Activated naive CD4-positive, alpha-beta T cell (primary cell): ENCODE measurements around the gene TFAP2A.

Experiments
- DNase-seq, 4 experiments: peaks; one replicate each; lab custom pipeline; 2025; lab: John Stamatoyannopoulos, UW

Gene TFAP2A

DNA sequence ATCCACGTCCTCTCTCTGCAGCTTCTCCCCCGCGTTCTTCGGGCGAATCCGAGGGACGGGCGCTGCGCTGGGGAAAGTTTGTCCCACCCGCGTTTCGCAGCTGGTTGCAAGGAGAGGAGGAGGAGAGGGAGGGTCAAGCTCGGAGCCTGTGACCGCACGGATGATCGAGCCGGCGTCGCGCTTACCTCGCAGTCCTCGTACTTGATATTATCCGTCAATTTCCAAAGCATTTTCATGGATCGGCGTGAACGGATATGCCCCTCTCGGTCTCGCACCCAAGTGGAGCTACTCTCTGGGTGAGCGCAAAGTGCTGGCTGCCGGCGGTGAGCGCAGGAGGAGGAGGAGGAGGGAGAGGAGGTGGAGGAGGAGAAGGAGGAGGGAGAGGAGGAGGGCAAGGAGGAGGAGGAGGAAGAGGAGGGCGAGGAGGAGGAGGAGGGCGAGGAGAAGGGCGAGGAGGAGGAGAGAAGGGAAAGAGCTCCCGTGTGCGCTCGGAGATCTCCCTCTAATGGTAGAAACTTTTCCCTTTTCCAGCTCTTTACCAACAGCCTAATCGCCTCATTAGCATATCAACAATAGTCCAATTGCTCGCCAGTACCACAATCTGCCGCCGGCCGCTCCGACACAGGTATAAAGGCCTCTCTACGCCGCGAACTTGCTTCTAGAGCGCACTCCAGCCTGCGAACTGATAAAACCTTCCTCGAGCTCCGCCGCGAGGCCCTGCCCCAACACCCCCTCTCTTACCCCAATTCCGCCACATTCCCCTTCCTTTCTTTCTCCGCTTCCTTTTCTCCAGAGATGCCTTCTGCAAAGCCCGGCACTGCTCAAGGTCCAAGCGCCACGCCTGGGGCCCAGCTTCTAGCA lies at the start of gene TFAP2A:
TSS of gene TFAP2A (minus strand) at position 319 of the 861 bp plus-strand sequence. CDS start at position 236, 83 bp downstream.
- DNase-seq, result no peak

- no peak for DNase-seq
Observed at GRCh38 chr6:10463491-10464481, 48.9 kb upstream of the TFAP2A start.

DNA sequence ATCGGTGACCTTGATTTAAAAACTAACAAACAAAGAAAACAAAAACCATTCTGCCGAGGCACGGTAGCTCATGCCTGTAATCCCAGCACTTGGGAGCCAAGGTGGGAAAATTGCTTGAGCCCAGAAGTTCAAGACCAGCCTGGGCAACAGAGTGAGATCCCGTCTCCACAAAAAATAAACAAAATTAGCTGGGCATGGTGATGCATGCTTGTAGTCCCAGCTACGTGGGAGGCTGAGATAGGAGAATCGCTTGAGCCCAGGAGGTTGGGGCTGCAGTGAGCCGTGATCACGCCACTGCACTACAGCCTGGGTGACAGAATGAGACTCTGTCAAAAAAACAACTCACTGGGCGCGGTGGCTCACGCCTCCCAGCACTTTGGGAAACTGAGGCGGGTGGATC lies 48.2 kb upstream of the TFAP2A start:
- DNase-seq, result no peak

DNA sequence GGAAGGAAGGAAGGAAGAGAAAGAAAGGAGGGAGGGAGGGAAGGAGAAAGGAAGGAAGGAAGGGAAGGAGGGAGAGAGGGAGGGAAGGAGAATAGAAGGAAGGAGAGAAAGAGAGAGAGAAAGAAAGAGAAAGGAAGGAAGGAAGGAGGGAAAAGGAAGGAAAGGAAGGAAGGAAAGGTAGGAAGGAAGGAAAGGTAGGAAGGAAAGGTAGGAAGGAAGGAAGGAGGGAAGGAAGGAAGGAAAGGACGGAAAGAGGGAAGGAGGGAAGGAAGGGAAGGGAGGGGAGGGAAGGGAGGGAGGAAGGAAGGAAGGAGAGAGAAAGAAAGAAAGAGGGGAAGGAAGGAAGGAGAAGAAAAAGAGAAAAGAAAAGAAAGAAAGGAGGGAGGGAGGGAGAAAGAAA lies 47.0 kb upstream of the TFAP2A start:
- DNase-seq, result no peak

DNA sequence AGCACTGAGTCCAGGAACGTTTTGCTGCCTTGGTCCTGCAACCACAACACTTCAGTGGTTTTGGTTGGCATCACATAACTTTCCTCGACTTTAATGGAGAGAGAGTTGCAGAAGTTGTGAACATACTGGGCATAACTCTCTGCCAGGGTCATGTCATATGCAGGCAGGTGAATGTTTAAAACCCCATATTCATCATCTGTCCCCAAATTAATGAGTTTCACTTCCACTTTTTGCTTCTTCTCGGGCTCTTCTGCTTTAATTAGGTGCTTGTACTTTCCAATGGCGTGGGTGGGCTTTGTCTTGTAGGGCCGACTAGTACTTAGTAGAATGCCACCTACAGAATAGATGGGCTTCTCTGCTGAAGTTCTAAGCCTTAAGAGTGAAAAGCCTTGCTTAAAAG lies 45.2 kb upstream of the TFAP2A start:
- DNase-seq, result no peak

- no peak for DNase-seq
Observed at GRCh38 chr6:10458287-10458686, 43.4 kb upstream of the TFAP2A start.

GRCh38 chr6:10453596-10453995 lies 38.7 kb upstream of the TFAP2A start:
- no peak for DNase-seq

GRCh38 chr6:10451828-10452509 lies 37.1 kb upstream of the TFAP2A start:
- DNase-seq, result no peak

DNA sequence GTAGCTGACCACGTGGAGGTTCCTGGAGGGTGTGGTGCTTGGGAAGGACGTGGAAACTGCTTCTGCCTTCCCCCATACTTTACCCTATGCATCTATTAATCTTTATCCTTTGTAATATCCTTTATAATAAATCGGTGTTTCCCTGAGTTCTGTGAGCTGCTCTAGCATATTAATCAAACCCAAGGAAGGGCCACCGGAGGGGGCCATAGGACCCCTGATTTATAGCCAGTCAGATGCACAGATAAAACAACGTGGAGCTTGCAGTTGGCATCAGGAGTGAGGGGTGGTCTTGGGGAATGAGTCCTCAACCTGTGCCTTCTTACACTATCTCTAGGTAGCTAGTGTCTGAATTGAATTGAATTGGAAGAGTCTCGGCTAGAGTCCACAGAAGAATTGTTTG lies 36.5 kb upstream of the TFAP2A start:
- DNase-seq, result no peak

DNA sequence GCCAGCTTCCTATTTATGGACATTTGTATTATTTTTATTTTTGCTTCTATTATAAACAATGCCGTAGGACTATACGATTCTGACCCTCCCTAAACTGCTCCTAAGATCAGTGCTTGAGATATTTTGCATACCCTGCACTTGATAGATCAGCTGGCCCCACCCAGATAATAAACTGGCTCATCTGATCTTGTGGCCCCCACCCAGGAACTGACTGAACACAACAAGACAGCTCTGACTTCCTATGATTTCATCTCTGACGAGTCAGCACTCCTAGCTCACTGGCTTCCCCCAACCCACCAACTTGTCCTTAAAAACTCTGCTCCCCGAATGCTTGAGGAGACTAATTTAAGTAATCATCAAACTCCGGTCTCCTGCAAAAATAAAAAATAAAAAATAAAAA lies 34.9 kb upstream of the TFAP2A start:
- DNase-seq, result no peak

- DNase-seq, result no peak
Observed at GRCh38 chr6:10448096-10448495, 33.2 kb upstream of the TFAP2A start.

GRCh38 chr6:10446548-10446947 lies 31.7 kb upstream of the TFAP2A start:
- no peak for DNase-seq

DNA sequence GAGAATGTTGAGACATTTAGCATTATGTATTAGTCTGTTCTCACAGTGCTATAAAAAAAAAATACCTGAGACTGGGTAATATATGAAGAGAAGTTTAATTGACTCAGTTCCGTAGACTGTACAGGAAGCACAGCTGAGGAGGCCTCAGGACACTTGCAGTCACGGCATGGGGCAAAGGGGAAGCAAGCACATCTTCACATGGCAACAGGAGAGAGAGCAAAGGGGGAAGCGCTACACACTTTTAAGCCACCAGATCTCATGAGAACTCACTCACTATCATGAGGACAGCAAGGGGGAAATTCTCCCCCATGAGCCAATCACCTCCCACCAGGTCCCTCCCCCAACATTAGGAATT lies 26.8 kb upstream of the TFAP2A start:
- no peak for DNase-seq

DNA sequence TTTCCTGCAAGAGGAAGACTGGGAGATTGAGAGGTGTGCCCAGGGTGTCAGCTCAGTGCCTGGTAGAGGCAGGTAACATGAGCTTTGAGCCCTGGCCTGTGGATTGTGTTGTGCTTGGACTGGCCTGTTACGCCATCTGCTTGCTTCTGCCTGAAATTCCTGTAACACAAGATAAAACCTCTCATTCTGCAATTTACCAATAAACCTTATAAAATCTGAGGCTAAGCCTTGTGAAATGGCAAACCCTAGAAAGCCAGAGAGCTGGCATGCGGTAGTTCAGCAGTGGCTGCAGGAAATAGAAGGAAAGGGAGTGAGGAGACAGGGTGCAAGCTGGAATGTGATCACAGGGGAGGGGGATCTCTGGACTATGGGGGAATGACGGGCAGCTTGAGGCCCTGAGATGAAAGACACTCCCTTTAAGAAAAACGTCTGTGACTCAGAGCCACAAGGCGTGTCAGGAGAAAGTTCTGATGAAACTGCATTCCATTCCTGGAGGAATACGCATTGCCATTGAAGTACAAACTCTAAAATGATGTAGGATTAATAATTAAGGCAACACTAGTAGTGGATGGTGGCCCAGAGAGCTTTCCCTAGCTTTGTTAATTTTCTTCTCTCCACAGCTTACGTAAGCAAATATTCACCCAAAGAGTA lies 26.3 kb upstream of the TFAP2A start:
- no peak for DNase-seq

- DNase-seq, result no peak
Observed at GRCh38 chr6:10437891-10438290, 23.0 kb upstream of the TFAP2A start.

DNA sequence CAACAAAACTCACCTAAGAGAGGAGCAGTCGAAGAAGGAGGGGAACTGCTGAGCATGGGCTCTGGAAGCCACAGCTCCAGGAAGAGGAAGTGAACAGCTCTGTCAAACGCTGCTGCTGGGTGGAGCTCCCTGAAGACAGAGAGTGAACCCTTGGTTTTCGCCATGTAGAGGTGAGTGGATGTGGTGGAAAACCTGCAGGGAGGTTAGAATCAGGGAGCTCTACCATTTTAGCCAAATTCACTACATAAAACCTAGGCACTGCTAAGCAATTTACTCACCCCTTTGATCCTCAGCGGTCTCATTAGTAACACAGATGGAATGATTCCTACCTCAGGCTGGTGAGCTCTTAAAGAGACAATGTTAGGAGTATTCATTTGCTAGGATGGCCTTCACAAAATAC lies 19.4 kb upstream of the TFAP2A start:
- DNase-seq, result no peak

GRCh38 chr6:10433322-10433721 lies 18.4 kb upstream of the TFAP2A start:
- no peak for DNase-seq

- no peak for DNase-seq
Observed at GRCh38 chr6:10431423-10432164, 16.7 kb upstream of the TFAP2A start.

DNA sequence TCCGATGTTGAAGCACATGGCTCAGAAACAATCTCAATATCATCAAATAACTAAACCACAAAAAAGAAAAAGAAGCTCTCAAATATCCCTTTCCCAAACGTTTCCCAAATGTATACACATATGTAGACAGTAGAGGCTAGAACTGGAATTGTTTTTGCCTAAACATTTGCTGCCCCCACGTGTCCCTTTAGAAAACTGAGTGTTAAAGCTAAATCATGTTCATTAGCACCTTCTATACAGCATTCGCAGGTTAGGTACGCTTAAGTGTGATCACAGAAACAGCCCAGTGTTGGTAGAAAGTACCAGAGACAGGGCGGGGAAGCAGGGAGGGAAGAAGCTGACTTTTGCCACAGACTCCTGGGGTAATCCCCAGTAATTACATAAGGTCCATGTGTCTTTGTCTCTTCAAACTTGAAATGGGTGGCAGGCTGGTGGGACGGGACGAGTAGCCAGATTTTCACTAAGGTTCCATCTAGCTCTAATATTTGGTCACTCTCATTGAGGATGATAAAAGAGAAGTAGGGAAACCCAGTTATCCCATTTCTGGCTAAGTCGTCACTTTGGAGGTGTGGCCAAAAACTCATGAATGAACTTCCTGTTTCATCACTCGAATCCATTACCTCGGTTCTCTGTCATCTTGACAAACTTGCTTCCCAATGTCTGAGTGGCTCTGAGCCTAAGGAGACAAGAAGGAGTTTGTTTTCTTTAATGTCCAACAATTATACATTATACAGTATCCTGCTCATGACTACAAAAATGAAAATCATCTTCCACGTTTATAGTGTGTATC lies 15.0 kb upstream of the TFAP2A start:
- no peak for DNase-seq

GRCh38 chr6:10426781-10427279 lies 12.0 kb upstream of the TFAP2A start:
- DNase-seq, result no peak
